DOHH2 (cell line): ENCODE measurements around the gene ELFN1.

Experiments used
- EZH2phosphoT487 ChIP-seq: fragments of 200-600 bp; sonication (generic); IDR thresholded peaks from 2 replicates; pipeline ENCODE4 v1.6.1; 2017; ENCODE audit warnings: borderline replicate concordance, mild to moderate bottlenecking, antibody characterized with exemption, low read length, moderate library complexity, mixed read lengths
- TF ChIP-seq, protein P1 (sequence below): fragments of 200-600 bp; sonication (generic); IDR thresholded peaks from one replicate; pipeline ENCODE4 v1.5.1; 2014; ENCODE audit warnings: antibody characterized with exemption, mild to moderate bottlenecking, low read depth, low read length; ENCODE audit not compliant: poor library complexity, severe bottlenecking

DNA sequence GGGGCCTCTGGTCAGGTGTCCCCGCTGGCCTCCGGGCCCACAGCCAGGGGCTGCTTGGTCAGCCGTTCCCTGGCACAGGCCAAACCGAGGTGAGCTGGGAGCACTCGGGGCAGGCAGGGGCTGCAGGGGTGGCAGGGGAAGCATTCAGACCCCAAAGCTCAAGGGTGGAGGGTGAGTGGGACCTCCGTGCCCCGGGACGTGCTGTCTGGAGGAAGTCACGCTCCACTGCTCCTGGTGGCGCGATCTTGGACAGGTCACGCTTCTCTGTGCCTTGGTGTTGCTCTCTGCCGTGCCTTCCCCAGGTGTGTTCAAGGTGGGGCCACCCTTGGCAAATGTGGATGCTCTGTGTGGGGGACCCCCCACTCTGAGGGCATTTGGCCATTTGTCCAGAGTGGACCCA lies 24.6 kb upstream of the ELFN1 start:
- TF ChIP-seq, protein P1, sequence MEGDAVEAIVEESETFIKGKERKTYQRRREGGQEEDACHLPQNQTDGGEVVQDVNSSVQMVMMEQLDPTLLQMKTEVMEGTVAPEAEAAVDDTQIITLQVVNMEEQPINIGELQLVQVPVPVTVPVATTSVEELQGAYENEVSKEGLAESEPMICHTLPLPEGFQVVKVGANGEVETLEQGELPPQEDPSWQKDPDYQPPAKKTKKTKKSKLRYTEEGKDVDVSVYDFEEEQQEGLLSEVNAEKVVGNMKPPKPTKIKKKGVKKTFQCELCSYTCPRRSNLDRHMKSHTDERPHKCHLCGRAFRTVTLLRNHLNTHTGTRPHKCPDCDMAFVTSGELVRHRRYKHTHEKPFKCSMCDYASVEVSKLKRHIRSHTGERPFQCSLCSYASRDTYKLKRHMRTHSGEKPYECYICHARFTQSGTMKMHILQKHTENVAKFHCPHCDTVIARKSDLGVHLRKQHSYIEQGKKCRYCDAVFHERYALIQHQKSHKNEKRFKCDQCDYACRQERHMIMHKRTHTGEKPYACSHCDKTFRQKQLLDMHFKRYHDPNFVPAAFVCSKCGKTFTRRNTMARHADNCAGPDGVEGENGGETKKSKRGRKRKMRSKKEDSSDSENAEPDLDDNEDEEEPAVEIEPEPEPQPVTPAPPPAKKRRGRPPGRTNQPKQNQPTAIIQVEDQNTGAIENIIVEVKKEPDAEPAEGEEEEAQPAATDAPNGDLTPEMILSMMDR, result no peak
- TF ChIP-seq EZH2phosphoT487, result no peak
